ENCODE data around the gene MCC. TPM values are rescaled to one million over a fixed set of nuclear protein-coding genes. Genes with fewer than 3 reads are reported as not detected.

The MCC gene
- total and polyA plus RNA-seq, 2 donors from 2014 or later = 2.4 to 20.6 TPM

GRCh38 chr5:113319256-113320053 is 168.8 kb downstream of the MCC start:
- TF ChIP-seq, protein P1, sequence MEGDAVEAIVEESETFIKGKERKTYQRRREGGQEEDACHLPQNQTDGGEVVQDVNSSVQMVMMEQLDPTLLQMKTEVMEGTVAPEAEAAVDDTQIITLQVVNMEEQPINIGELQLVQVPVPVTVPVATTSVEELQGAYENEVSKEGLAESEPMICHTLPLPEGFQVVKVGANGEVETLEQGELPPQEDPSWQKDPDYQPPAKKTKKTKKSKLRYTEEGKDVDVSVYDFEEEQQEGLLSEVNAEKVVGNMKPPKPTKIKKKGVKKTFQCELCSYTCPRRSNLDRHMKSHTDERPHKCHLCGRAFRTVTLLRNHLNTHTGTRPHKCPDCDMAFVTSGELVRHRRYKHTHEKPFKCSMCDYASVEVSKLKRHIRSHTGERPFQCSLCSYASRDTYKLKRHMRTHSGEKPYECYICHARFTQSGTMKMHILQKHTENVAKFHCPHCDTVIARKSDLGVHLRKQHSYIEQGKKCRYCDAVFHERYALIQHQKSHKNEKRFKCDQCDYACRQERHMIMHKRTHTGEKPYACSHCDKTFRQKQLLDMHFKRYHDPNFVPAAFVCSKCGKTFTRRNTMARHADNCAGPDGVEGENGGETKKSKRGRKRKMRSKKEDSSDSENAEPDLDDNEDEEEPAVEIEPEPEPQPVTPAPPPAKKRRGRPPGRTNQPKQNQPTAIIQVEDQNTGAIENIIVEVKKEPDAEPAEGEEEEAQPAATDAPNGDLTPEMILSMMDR (IDR thresholded peaks at IDR 0.05; ENCODE audit: borderline replicate concordance, extremely low read depth, insufficient read depth) = no peak

GRCh38 chr5:113317636-113318035 is 170.6 kb downstream of the MCC start:
- Histone ChIP-seq H3K27ac (ENCODE audit: low read depth in 2 of 2, low read length in 2 of 2) (no peak overlapping the region), H3K36me3 (ENCODE audit: control insufficient read depth in 2 of 3, insufficient read depth in 3 of 3, low read length in 3 of 3) (no peaks in the 10 kb centered on the region), H3K4me3 (ENCODE audit: low read length in 3 of 3) (no peak overlapping the region), H3K9me3 (ENCODE audit: control insufficient read depth in 2 of 3, insufficient read depth in 1 of 3, low read length in 3 of 3) (no peaks in the 10 kb centered on the region), H3K9ac (ENCODE audit: low read length in 3 of 3) (no peak overlapping the region), H3K27me3 (ENCODE audit: control insufficient read depth, insufficient read depth, low read length) (no peaks in the 10 kb centered on the region), H3K4me1 (ENCODE audit: control insufficient read depth in 2 of 3, insufficient read depth in 2 of 3, low read depth in 1 of 3, low read length in 3 of 3) (no peaks in the 10 kb centered on the region)
- intact Hi-C loops (cut with DNase I) = no loop called here
- TF ChIP-seq, protein P1 (IDR thresholded peaks at IDR 0.05; ENCODE audit: borderline replicate concordance, extremely low read depth, insufficient read depth) = no peak
- FAIRE-seq (no peak), DNase-seq (no peak)

More at GRCh38 chr5:113319256-113320053, 168.8 kb downstream of the MCC start:
- no peak overlapping the region for H3K4me3 ChIP-seq (ENCODE audit: low read length in 3 of 3)
- H3K9me3 ChIP-seq (ENCODE audit: control insufficient read depth in 2 of 3, insufficient read depth in 1 of 3, low read length in 3 of 3) = no peaks in the 10 kb centered on the region
- DNase-seq (no peak), FAIRE-seq (no peak)
- no peaks in the 10 kb centered on the region for H3K27me3 ChIP-seq (ENCODE audit: control insufficient read depth, insufficient read depth, low read length)
- no peak overlapping the region for H3K9ac ChIP-seq (ENCODE audit: low read length in 3 of 3)
- H3K36me3 ChIP-seq (ENCODE audit: control insufficient read depth in 2 of 3, insufficient read depth in 3 of 3, low read length in 3 of 3) = no peaks in the 10 kb centered on the region
- H3K4me1 ChIP-seq (ENCODE audit: control insufficient read depth in 2 of 3, insufficient read depth in 2 of 3, low read depth in 1 of 3, low read length in 3 of 3) = no peaks in the 10 kb centered on the region
- intact Hi-C loops (cut with DNase I) = no loop called here
- no peak overlapping the region for H3K27ac ChIP-seq (ENCODE audit: low read depth in 2 of 2, low read length in 2 of 2)

GRCh38 chr5:113311301-113311700 is 177.0 kb downstream of the MCC start:
- intact Hi-C loops (cut with DNase I) = no loop called here
- DNase-seq = no peak
- Histone ChIP-seq H3K36me3 (ENCODE audit: control insufficient read depth in 2 of 3, insufficient read depth in 3 of 3, low read length in 3 of 3) (no peaks in the 10 kb centered on the region), H3K4me3 (ENCODE audit: low read length in 3 of 3) (no peak overlapping the region), H3K27ac (ENCODE audit: low read depth in 2 of 2, low read length in 2 of 2) (no peak overlapping the region), H3K9me3 (ENCODE audit: control insufficient read depth in 2 of 3, insufficient read depth in 1 of 3, low read length in 3 of 3) (no peaks in the 10 kb centered on the region), H3K27me3 (ENCODE audit: control insufficient read depth, insufficient read depth, low read length) (no peaks in the 10 kb centered on the region), H3K9ac (ENCODE audit: low read length in 3 of 3) (no peak overlapping the region), H3K4me1 (ENCODE audit: control insufficient read depth in 2 of 3, insufficient read depth in 2 of 3, low read depth in 1 of 3, low read length in 3 of 3) (no peaks in the 10 kb centered on the region)
- TF ChIP-seq, protein P1 (IDR thresholded peaks at IDR 0.05; ENCODE audit: borderline replicate concordance, extremely low read depth, insufficient read depth) = no peak
- no peak for FAIRE-seq

Data from kidney (tissue), 14 donors.